GM03348 (cell line): ENCODE data around the gene SMIM23.
"Not testable (repeated sequence)": the region's sequence is repeated elsewhere in the genome, so short reads cannot be mapped to it uniquely, and the experiment has no call there.

Experiments used
- DNase-seq: peaks from one replicate; pipeline ENCODE4 v3.0.0; 2012; ENCODE audit warnings: low spot score

SMIM23 gene

GRCh38 chr5:171773106-171773505 lies 12.5 kb upstream of the SMIM23 start:
- DNase-seq, result no peak

DNA sequence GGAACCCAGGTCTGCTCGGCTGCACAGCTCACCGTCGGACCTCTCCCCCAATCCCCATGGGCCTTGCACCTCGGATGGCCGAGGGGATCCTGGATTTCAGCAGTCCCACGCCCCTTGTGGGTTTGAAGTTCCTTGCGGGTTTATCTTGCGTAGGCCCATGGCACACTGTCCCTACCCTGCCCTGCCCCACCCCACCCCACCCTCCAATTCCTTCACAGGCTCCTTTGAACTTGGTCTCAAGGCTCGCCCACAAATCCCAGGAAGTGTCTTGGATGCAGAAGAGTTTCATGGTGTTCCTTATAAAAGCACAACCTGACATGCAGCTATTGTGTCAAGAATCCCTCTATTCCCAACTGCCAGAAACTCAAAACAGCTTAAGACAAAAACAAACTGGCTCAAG lies 11.2 kb upstream of the SMIM23 start:
- DNase-seq, result no peak

- no peak for DNase-seq
Observed at GRCh38 chr5:171776213-171776612, 9.4 kb upstream of the SMIM23 start.

GRCh38 chr5:171776770-171777759 lies 8.6 kb upstream of the SMIM23 start:
- DNase-seq, result peak; percentile 75

DNA sequence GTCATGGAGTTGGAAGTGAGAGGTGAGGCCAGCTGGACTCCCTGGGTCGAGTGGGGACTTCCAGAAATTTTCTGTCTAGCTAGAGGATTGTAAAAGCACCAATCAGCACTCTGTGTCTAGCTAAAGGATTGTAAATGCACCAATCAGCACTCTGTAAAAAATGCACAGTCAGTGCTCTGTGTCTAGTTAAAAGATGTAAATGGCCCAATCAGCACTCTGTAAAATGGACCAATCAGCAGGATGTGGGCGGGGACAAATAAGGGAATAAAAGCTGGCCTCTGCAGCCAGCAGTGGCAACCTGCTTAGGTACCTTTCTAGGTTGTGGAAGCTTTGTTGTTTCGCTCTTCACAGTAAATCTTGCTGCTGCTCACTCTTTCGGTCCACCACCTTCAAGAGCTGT lies 3.9 kb upstream of the SMIM23 start:
- DNase-seq, result not testable (repeated sequence)

GRCh38 chr5:171782332-171782966 lies 3.2 kb upstream of the SMIM23 start:
- no peak for DNase-seq

GRCh38 chr5:171783051-171783450 lies 2.6 kb upstream of the SMIM23 start:
- DNase-seq, result peak; percentile 43

GRCh38 chr5:171789353-171789752 lies 3.7 kb downstream of the SMIM23 start:
- no peak for DNase-seq

DNA sequence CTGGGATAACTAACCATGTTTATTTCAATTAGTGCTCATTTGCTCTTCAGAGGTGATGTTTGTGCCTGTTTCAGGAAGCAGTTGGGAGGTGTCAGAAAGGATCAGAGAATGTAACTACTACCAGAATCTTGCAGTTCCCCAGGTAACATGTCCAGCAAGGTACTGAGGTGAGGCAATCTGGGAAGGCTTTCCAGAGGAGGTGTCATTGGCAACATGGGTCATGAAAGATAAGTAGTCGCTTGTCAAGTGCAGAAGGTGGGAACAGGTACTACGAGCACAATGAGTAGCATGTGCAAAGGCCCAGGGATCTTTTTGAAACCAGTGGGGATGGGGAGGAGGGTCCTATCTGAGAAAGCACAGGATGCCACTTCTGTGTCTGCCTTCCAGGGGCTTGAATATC lies 4.8 kb downstream of the SMIM23 start:
- DNase-seq, result no peak

GRCh38 chr5:171794470-171794960 lies 8.9 kb downstream of the SMIM23 start:
- DNase-seq, result no peak

DNA sequence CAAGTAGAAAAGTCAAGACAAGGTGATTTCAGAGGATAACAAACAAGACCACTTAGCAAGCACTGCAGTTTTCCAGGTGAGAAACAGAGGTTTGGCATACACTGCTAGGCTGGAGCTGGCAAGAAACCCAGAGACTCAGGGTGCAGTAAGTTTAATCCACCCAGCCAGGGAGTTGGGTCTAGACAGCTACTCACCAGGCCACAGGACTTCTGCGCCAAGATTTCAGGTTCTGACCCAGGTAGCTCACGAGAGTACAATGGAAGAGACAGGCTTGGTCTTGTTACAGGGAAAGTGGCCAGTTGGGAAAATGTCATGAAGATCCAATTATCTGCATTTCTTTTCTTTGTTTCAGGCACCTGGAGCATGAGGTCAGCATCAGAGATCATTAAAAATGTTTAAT lies 9.8 kb downstream of the SMIM23 start:
- no peak for DNase-seq

DNA sequence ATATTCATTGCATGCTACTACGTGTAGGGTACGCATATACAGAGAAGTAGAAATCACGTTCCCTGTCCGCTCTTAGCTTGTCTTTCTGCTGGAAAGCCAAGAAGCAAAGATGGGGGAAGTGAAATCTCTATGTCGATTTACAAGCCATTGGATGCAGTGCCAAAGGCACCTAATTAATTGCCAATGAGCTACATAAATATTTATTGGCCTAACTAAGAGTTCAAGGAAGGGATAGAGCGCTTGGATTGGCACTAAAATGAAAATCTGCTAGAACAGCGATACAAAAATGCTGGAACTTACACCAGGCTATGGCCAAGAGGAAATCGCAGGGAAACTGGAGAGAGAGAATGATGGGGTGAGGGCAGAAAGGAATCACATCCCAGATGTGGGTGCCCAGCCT lies 10.8 kb downstream of the SMIM23 start:
- DNase-seq, result no peak

GRCh38 chr5:171797543-171797942 lies 11.9 kb downstream of the SMIM23 start:
- no peak for DNase-seq

DNA sequence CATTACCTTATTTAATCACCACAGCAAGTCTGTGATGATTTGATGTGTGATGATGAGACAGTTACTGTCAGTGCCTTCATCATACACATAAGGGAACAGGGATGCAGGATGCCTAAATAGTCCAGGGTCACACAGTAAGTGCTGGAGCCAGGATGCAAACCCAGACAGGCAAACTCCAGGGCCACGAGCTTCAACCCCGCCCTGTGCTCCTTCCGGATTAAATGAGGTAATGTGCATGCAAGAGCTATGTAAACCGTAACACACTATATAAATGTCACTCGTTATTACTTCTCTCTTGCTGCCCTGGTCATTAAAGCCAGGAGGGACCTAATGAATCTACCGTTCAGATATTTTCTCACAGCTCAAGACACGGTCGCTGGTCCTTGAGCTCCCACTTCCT lies 12.8 kb downstream of the SMIM23 start:
- DNase-seq, result no peak

GRCh38 chr5:171801839-171802238 lies 16.2 kb downstream of the SMIM23 start:
- no peak for DNase-seq

GRCh38 chr5:171805746-171806145 lies 20.1 kb downstream of the SMIM23 start:
- no peak for DNase-seq

DNA sequence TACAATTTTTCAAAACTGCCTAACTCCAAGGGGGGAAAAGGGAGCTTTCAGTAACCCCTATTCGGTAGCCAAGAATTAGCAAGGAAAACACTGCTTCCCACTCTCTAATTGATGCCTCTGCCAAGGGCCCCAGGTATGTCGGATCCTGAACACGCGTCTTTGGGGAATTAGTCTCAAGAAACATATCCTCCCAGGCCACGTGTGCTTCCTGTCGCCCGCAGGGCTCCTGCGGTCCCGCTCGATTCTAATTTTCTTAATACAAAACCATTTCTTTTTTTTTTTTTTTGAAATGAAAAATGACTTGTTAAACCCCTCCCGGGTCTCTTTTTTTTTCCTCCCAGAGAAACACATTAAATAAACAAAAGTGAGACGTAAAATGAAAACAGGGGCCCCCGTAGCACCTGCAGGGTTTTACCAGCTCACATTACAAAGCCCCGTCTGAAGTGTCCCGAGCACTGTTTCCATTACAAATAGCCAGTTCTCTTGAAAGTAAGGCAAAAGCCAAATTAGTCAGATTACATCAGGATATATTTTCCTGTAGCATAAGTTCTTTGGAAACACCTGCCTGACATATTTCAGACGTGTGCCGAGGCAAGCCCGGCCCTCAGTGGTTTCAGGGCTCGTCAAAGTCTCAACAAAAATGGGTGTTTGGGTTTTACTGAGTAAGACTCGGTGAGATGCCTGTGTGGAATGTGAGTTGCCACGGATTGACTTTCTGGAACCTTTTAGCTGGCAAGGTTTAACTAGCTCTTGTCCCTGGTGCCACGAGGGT lies 21.5 kb downstream of the SMIM23 start:
- DNase-seq, result peak; percentile 16

GRCh38 chr5:171808453-171808852 lies 22.8 kb downstream of the SMIM23 start:
- no peak for DNase-seq

DNA sequence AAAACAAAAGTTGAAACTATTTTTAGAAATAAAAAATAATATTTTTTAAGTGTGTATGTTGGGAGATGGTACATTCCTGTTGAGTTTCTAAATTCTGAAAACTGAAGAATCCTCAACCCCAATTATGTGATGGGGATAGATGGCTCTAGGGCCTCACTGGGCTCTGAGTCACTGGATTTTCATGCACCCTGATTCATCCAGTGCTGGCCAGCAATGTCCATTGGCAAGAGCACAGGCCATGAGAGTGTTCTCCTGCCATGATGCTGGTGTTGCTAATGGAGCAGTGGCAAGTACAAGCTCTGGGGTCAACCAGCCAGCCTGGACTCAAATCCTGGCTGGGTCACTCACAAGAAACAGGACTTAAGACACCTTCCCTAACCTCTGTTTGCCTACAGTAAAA lies 23.3 kb downstream of the SMIM23 start:
- DNase-seq, result peak; percentile 75

DNA sequence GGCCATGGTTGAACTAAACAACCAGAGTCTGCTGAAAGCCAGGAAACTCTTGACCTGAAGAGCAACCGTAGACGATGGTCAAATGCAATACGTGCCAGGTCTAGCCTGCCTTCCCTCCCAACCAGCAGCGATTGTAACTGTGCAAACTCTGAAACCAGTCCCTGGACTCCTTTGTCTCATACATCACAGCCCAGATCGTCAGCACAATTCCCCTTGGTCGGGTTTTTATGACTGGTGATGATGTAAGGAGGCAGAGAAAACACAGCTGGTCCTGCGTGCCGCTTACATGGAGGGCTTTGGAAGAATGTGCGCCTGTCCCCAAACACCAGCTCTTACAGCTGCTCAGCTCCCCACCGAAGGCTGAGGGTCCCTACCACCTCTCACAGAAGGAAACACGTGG lies 24.6 kb downstream of the SMIM23 start:
- DNase-seq, result no peak

- DNase-seq, result no peak
Observed at GRCh38 chr5:171813270-171813669, 27.7 kb downstream of the SMIM23 start.

DNA sequence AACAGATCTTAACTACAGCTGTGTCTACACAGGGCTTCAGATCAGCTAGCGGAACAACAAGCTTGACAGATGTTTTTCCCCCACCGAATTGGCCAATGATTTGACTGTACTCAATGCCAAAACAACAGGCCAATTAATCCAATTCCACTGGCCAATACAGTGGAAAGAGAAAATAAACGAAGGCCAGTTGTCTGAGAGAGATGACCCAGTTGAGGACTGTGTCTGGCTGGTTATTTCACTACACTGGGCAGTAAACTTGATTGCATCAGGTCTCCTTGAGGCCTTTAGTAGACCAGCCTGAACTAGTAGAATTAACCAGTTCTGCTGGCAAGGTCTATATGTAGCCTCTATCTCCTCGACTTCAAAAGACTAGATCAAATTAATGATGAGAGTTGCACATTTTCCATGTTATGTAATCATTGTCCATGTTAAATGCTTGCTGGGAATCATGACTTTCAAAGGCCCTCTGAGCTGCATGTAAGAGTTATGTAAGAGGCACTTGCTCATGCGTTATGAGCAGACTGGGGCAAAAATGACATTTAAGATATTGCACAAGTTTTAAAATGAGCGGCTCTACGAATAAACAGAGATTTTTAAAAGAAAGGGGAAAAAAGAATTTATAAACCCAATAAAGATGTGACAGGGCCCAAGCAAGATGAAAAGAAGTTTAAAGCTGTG lies 28.3 kb downstream of the SMIM23 start:
- no peak for DNase-seq
